G401 (cell line): ENCODE data around the gene SH2D1B. TPM values are rescaled to one million over a fixed set of nuclear protein-coding genes. Genes with fewer than 3 reads are reported as not detected.

ENCODE experiments used
- DNase-seq: peaks from one replicate; pipeline ENCODE4 v3.0.0-alpha.2; 2015; ENCODE audit warnings: low spot score
- in situ Hi-C: cut with HindIII; loops from 2 replicates; pipeline ENCODE4 v1.10.0; 2016; ENCODE audit warnings: low sequenced_read_pairs, mixed read lengths
- total RNA-seq: library from RNA; depleted of rRNA; stranded (reverse); fragments of >200 nt; shearing (Covaris generic); gene quantifications from 2 replicates; pipeline ENCODE4 v1.2.3, GENCODE V29; 2014

Gene SH2D1B
- total RNA-seq, 1 experiment from 2014 or later, result not detected

- in situ Hi-C loops, result no loop called here
- no peak for DNase-seq
These were observed 7.3 kb downstream of the SH2D1B start for GRCh38 chr1:162404550-162405160.

- DNase-seq, result no peak
- in situ Hi-C loops, result no loop called here
These were observed 11.1 kb downstream of the SH2D1B start for GRCh38 chr1:162400790-162401355.

- in situ Hi-C loops, result no loop called here
- no peak for DNase-seq
These were observed 12.8 kb downstream of the SH2D1B start for GRCh38 chr1:162398999-162399580.

GRCh38 chr1:162397943-162398560 lies 13.9 kb downstream of the SH2D1B start:
- in situ Hi-C loops, result no loop called here
- no peak for DNase-seq

- in situ Hi-C loops, result no loop called here
- DNase-seq, result no peak
These were observed 14.9 kb downstream of the SH2D1B start for GRCh38 chr1:162397039-162397448.

GRCh38 chr1:162396201-162396906 lies 15.6 kb downstream of the SH2D1B start:
- DNase-seq, result no peak
- in situ Hi-C loops, result no loop called here

- DNase-seq, result peak; percentile 69
- in situ Hi-C loops, result no loop called here
These were observed 20.0 kb downstream of the SH2D1B start for GRCh38 chr1:162391790-162392563.

GRCh38 chr1:162390396-162391185 lies 21.3 kb downstream of the SH2D1B start:
- no peak for DNase-seq
- in situ Hi-C loops, result no loop called here

- in situ Hi-C loops, result no loop called here
- DNase-seq, result no peak
These were observed 22.0 kb downstream of the SH2D1B start for GRCh38 chr1:162389971-162390370.

- no peak for DNase-seq
- in situ Hi-C loops, result no loop called here
These were observed 22.7 kb downstream of the SH2D1B start for GRCh38 chr1:162389021-162389818.

- in situ Hi-C loops, result no loop called here
- DNase-seq, result peak; percentile 14
These were observed 23.3 kb downstream of the SH2D1B start for GRCh38 chr1:162388615-162389014.

GRCh38 chr1:162388083-162388594 lies 23.8 kb downstream of the SH2D1B start:
- in situ Hi-C loops, result no loop called here
- no peak for DNase-seq

- DNase-seq, result no peak
- in situ Hi-C loops, result no loop called here
These were observed 24.5 kb downstream of the SH2D1B start for GRCh38 chr1:162387226-162388082.

- DNase-seq, result no peak
- in situ Hi-C loops, result no loop called here
These were observed 25.4 kb downstream of the SH2D1B start for GRCh38 chr1:162386292-162387225.

GRCh38 chr1:162385702-162386101 lies 26.2 kb downstream of the SH2D1B start:
- no peak for DNase-seq
- in situ Hi-C loops, result no loop called here

- DNase-seq, result no peak
- in situ Hi-C loops, result no loop called here
These were observed 26.7 kb downstream of the SH2D1B start for GRCh38 chr1:162385280-162385623.
